Neural cell (in vitro differentiated cells): Measurements from ENCODE around the gene SEPTIN1. TPM values are rescaled to one million over a fixed set of nuclear protein-coding genes. Genes with fewer than 3 reads are reported as not detected.

Source experiments
- H2AFZ ChIP-seq: fragments of 200-600, 300-800 bp; sonication (generic), shearing (Covaris generic); 2 replicates; pipeline ENCODE4 v1.6.0; 2014; ENCODE audit warnings: low read depth, mild to moderate bottlenecking, antibody characterized with exemption, low read length, moderate library complexity
- H3F3A ChIP-seq: fragments of 200-600 bp; shearing (Covaris generic); 2 replicates; pipeline ENCODE4 v1.6.1; 2016; ENCODE audit warnings: mild to moderate bottlenecking, moderate library complexity, mixed read lengths, antibody characterized with exemption, low read length; ENCODE audit not compliant: insufficient read depth, poor library complexity, severe bottlenecking
- H3K27ac ChIP-seq: fragments of 200-600, 300-800 bp; sonication (generic), shearing (Covaris generic); 2 replicates; pipeline ENCODE4 v1.5.1; 2014; ENCODE audit warnings: mild to moderate bottlenecking, low read length, moderate library complexity
- H3K27me3 ChIP-seq: fragments of 300-800, 200-600 bp; sonication (generic), shearing (Covaris generic); 2 replicates; pipeline ENCODE4 v1.6.0; 2014; ENCODE audit warnings: mild to moderate bottlenecking, low read depth, low read length, moderate library complexity; ENCODE audit not compliant: insufficient read depth
- H3K36me3 ChIP-seq: fragments of 300-800, 200-600 bp; sonication (generic), shearing (Covaris generic); 2 replicates; pipeline ENCODE4 v1.5.1; 2014; ENCODE audit warnings: mild to moderate bottlenecking, antibody characterized with exemption, low read length, moderate library complexity; ENCODE audit not compliant: insufficient read depth
- H3K4me2 ChIP-seq: fragments of 300-800, 200-600 bp; sonication (generic), shearing (Covaris generic); 2 replicates; pipeline ENCODE4 v1.6.0; 2014; ENCODE audit warnings: mild to moderate bottlenecking, low read length
- H3K4me3 ChIP-seq: fragments of 300-800, 200-600 bp; sonication (generic), shearing (Covaris generic); 2 replicates; pipeline ENCODE4 v1.5.1; 2014; ENCODE audit warnings: mild to moderate bottlenecking, low read length, moderate library complexity
- H3K79me2 ChIP-seq: fragments of 200-600 bp; shearing (Covaris generic); replicated peaks from 2 replicates; pipeline ENCODE4 v1.6.0; 2014; ENCODE audit warnings: mild to moderate bottlenecking, low read length, moderate library complexity; ENCODE audit not compliant: insufficient read depth
- H3K9ac ChIP-seq: fragments of 300-800, 200-600 bp; sonication (generic), shearing (Covaris generic); 2 replicates; pipeline ENCODE4 v1.6.1; 2016; ENCODE audit warnings: mild to moderate bottlenecking, low read length, mixed read lengths
- H3K9me2 ChIP-seq: fragments of 200-600 bp; shearing (Covaris generic); 2 replicates; pipeline ENCODE4 v1.6.1; 2016; ENCODE audit warnings: mild to moderate bottlenecking, low read length, mixed read lengths; ENCODE audit not compliant: insufficient read depth
- H3K9me3 ChIP-seq: fragments of 200-600, 300-800 bp; sonication (generic), shearing (Covaris generic); 2 replicates; pipeline ENCODE4 v1.6.1; 2016; ENCODE audit warnings: mild to moderate bottlenecking, mixed run types, low read length, moderate library complexity, mixed read lengths
- H4K20me1 ChIP-seq: fragments of 200-600 bp; shearing (Covaris generic); 2 replicates; pipeline ENCODE4 v1.6.1; 2016; ENCODE audit warnings: mild to moderate bottlenecking, mixed run types; ENCODE audit not compliant: insufficient read depth
- EP300 ChIP-seq: fragments of 450-650 bp; conservative IDR thresholded peaks from 2 replicates; pipeline ENCODE4 v1.6.1; 2014; ENCODE audit warnings: antibody characterized with exemption, mild to moderate bottlenecking, moderate library complexity; ENCODE audit not compliant: poor library complexity, severe bottlenecking
- EZH2 ChIP-seq: fragments of 200-600, 300-800 bp; shearing (Covaris generic), sonication (generic); IDR thresholded peaks from 2 replicates; pipeline ENCODE4 v1.6.1; 2014; ENCODE audit warnings: antibody characterized with exemption, low read length, borderline replicate concordance, mild to moderate bottlenecking; ENCODE audit not compliant: insufficient read depth, poor library complexity, severe bottlenecking
- MXI1 ChIP-seq: fragments of 450-650 bp; conservative IDR thresholded peaks from 2 replicates; pipeline ENCODE4 v1.6.1; 2014; ENCODE audit warnings: antibody characterized with exemption, mild to moderate bottlenecking; ENCODE audit not compliant: poor library complexity, severe bottlenecking
- POLR2AphosphoS5 ChIP-seq: IDR thresholded peaks from 2 replicates; pipeline ENCODE4 v1.6.1; 2012
- RAD21 ChIP-seq: fragments of 450-650 bp; conservative IDR thresholded peaks from 2 replicates; pipeline ENCODE4 v1.6.1; 2014; ENCODE audit warnings: antibody characterized with exemption, mild to moderate bottlenecking, moderate library complexity
- SMC3 ChIP-seq: fragments of 450-650 bp; conservative IDR thresholded peaks from 2 replicates; pipeline ENCODE4 v1.6.1; 2014; ENCODE audit warnings: antibody characterized with exemption, mild to moderate bottlenecking, moderate library complexity; ENCODE audit not compliant: poor library complexity
- TAF1 ChIP-seq: IDR thresholded peaks from 2 replicates; pipeline ENCODE4 v1.6.1; 2012; ENCODE audit warnings: low read depth
- polyA plus RNA-seq: library from polyadenylated mRNA; depleted of rRNA; stranded (reverse); fragments of >200 nt; gene quantifications from 2 replicates; pipeline ENCODE4 v1.2.3, GENCODE V29; 2014
- TF ChIP-seq, protein P1 (sequence below): IDR thresholded peaks from 2 replicates; pipeline ENCODE4 v1.6.1; 2012; ENCODE audit warnings: borderline replicate concordance
- TF ChIP-seq, protein P2 (sequence below): fragments of 450-650 bp; IDR thresholded peaks from 2 replicates; pipeline ENCODE4 v1.5.1; 2014; ENCODE audit warnings: antibody characterized with exemption, mild to moderate bottlenecking, moderate library complexity; ENCODE audit not compliant: poor library complexity, severe bottlenecking

The SEPTIN1 gene
- polyA plus RNA-seq, 1 donor from 2014 or later, result 0.38 TPM

DNA sequence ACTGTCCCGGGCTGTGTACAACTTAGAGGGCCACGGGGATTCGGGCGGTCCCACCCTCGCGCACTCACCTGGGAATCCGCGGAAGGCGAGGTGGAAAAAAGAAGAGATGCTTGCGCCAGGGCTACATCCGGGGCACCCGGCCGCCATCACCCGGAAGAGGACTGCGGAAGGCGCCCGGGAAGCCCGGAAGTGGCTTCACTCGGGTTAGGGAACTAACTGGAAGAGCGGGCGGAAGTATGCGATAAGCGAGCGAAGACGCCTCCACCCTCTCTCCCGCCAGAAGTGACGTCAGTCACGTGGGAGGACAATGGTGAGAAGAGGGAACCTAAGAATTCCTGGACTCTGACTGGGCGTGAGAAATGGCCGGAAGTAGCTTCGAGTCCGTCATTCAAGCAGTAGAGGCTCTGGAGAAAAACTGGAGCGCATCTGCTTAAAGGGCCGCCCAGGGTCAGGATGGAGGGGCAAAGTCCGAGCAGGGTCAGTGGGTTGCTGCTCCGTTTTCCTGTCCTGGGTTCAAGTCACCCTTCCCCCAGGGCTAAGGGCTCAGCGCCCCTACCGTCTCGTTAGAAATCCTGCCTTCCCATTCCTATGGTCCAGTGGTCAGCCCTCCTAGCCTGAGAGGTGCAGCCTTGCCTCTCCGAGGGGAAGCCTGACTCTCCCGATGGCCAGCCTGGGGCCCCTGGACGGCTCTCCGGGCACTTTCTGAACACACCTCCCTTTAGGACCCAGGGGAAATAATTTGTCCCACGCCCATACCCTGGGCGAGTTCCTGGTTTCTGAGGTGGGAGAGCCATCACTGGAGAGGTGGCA, 27.0 kb downstream of the SEPTIN1 start, which contains the start of gene CD2BP2:
Gene CD2BP2 (minus strand): TSS at position 165 of the 810 bp plus-strand sequence. CDS start 627 bp downstream, outside the sequence.
- Histone ChIP-seq H4K20me1 (no peaks in the 10 kb centered on the region), H2AFZ (peak within 1 kb of the TSS; percentile 83), H3K9ac (peak within 1 kb of the TSS; percentile 94), H3K79me2 (peaks cover 17% of the 10 kb centered on the region), H3K9me3 (no peaks in the 10 kb centered on the region), H3K9me2 (no peaks in the 10 kb centered on the region), H3K4me3 (peak within 1 kb of the TSS; percentile 84), H3K36me3 (no peaks in the 10 kb centered on the region), H3K4me2 (peak within 1 kb of the TSS; percentile 88), H3F3A (no peaks in the 10 kb centered on the region), H3K27ac (peak within 1 kb of the TSS; percentile 94), H3K27me3 (no peaks in the 10 kb centered on the region)
- TF ChIP-seq EP300 (no peak), MXI1 (peak; percentile 89), POLR2AphosphoS5 (peak; percentile 95), SMC3 (no peak), TAF1 (peak; percentile 68), RAD21 (peak; percentile 24), EZH2 (no peak)
- TF ChIP-seq, protein P1, sequence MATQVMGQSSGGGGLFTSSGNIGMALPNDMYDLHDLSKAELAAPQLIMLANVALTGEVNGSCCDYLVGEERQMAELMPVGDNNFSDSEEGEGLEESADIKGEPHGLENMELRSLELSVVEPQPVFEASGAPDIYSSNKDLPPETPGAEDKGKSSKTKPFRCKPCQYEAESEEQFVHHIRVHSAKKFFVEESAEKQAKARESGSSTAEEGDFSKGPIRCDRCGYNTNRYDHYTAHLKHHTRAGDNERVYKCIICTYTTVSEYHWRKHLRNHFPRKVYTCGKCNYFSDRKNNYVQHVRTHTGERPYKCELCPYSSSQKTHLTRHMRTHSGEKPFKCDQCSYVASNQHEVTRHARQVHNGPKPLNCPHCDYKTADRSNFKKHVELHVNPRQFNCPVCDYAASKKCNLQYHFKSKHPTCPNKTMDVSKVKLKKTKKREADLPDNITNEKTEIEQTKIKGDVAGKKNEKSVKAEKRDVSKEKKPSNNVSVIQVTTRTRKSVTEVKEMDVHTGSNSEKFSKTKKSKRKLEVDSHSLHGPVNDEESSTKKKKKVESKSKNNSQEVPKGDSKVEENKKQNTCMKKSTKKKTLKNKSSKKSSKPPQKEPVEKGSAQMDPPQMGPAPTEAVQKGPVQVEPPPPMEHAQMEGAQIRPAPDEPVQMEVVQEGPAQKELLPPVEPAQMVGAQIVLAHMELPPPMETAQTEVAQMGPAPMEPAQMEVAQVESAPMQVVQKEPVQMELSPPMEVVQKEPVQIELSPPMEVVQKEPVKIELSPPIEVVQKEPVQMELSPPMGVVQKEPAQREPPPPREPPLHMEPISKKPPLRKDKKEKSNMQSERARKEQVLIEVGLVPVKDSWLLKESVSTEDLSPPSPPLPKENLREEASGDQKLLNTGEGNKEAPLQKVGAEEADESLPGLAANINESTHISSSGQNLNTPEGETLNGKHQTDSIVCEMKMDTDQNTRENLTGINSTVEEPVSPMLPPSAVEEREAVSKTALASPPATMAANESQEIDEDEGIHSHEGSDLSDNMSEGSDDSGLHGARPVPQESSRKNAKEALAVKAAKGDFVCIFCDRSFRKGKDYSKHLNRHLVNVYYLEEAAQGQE, result peak; percentile 63
- TF ChIP-seq, protein P2, sequence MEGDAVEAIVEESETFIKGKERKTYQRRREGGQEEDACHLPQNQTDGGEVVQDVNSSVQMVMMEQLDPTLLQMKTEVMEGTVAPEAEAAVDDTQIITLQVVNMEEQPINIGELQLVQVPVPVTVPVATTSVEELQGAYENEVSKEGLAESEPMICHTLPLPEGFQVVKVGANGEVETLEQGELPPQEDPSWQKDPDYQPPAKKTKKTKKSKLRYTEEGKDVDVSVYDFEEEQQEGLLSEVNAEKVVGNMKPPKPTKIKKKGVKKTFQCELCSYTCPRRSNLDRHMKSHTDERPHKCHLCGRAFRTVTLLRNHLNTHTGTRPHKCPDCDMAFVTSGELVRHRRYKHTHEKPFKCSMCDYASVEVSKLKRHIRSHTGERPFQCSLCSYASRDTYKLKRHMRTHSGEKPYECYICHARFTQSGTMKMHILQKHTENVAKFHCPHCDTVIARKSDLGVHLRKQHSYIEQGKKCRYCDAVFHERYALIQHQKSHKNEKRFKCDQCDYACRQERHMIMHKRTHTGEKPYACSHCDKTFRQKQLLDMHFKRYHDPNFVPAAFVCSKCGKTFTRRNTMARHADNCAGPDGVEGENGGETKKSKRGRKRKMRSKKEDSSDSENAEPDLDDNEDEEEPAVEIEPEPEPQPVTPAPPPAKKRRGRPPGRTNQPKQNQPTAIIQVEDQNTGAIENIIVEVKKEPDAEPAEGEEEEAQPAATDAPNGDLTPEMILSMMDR, result peak; percentile 40

DNA sequence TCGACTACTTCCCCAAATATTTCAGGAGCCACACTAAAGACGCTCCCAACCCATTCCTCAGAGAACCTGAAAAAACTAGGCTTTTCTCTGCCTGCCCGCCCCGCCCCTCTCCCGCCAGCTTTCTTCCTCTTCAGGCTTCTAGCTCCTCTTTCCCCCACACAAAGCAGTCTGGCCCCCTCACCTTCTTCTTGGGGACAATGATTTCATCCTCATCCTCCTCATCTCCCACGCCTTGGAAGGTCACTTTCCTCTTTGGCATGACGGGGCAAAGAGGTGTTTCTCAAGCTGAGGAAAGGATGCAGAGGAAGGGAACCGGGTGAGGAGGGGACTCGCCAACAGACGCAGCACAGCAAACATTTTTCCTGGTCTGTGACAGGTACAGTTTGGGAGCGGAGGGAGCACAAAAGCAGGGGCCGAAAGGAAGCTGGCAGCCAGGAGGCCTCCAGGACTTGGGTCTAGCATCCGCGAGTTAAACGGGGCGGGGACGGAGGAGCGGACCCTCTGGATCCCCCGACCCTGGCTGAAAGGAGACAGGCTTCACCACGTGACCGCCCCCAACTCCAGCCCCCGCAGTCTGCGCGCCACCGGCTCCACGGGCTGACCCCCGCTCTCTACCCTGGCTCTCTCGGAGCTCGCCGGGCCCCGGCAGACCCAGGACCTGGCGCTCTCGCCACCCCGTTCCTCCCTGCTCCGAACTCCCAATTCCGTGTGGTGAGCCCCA, 27.8 kb downstream of the SEPTIN1 start:
- TF ChIP-seq, protein P1, result no peak
- TF ChIP-seq SMC3, result peak; percentile 60
- no peaks in the 10 kb centered on the region for H3F3A ChIP-seq
- H3K36me3 ChIP-seq, result no peaks in the 10 kb centered on the region
- H4K20me1 ChIP-seq, result no peaks in the 10 kb centered on the region
- peak overlapping the region; percentile 83 for H2AFZ ChIP-seq
- H3K9ac ChIP-seq, result peak overlapping the region; percentile 94
- H3K79me2 ChIP-seq, result peaks cover 17% of the 10 kb centered on the region
- H3K9me2 ChIP-seq, result no peaks in the 10 kb centered on the region
- no peaks in the 10 kb centered on the region for H3K9me3 ChIP-seq
- H3K27me3 ChIP-seq, result no peaks in the 10 kb centered on the region
- H3K4me2 ChIP-seq, result peak overlapping the region; percentile 88
- H3K27ac ChIP-seq, result peak overlapping the region; percentile 94
- H3K4me3 ChIP-seq, result peak overlapping the region; percentile 84
